Measurements from ENCODE around the gene DAPK2.

The DAPK2 gene

GRCh38 chr15:63986751-63987341, 59.4 kb downstream of the DAPK2 start:
- Histone ChIP-seq H3K9me3 (ENCODE audit: insufficient read depth, low read length) (no peaks in the 10 kb centered on the region), H3K4me2 (ENCODE audit: low read length) (peak overlapping the region; percentile 85), H2AFZ (ENCODE audit: low read depth, low read length) (no peak overlapping the region), H3K9ac (ENCODE audit: low read length) (peak overlapping the region; percentile 62), H3K4me1 (ENCODE audit: low read length) (peaks cover 85% of the 10 kb centered on the region), H3K36me3 (replicated peaks; ENCODE audit: low read depth, low read length) (no peaks in the 10 kb centered on the region), H3K79me2 (ENCODE audit: low read length) (no peaks in the 10 kb centered on the region), H3K27ac (ENCODE audit: low read length) (peak overlapping the region; percentile 97), H4K20me1 (ENCODE audit: insufficient read depth, low read length) (no peaks in the 10 kb centered on the region), H3K4me3 (ENCODE audit: low read length) (peak overlapping the region; percentile 54), H3K27me3 (ENCODE audit: low read depth, low read length) (no peaks in the 10 kb centered on the region)
- peak; percentile 44 for TF ChIP-seq CTCF (IDR thresholded peaks at IDR 0.05; ENCODE audit: low read depth, low read length)
- TF ChIP-seq EZH2phosphoT487 (IDR thresholded peaks at IDR 0.05; ENCODE audit: low read depth) = no peak

- Histone ChIP-seq H3K36me3 (replicated peaks; ENCODE audit: low read depth, low read length) (no peaks in the 10 kb centered on the region), H3K79me2 (ENCODE audit: low read length) (no peaks in the 10 kb centered on the region), H3K9ac (ENCODE audit: low read length) (peak overlapping the region; percentile 55), H3K4me1 (ENCODE audit: low read length) (peaks cover 82% of the 10 kb centered on the region), H3K4me3 (ENCODE audit: low read length) (peak overlapping the region; percentile 13; the same call in 1 of the 2 replicates), H2AFZ (ENCODE audit: low read depth, low read length) (no peak overlapping the region), H4K20me1 (ENCODE audit: insufficient read depth, low read length) (no peaks in the 10 kb centered on the region), H3K4me2 (ENCODE audit: low read length) (peak overlapping the region; percentile 85), H3K27ac (ENCODE audit: low read length) (peak overlapping the region; percentile 97), H3K9me3 (ENCODE audit: insufficient read depth, low read length) (no peaks in the 10 kb centered on the region), H3K27me3 (ENCODE audit: low read depth, low read length) (no peaks in the 10 kb centered on the region)
- TF ChIP-seq EZH2phosphoT487 (IDR thresholded peaks at IDR 0.05; ENCODE audit: low read depth) (no peak), CTCF (IDR thresholded peaks at IDR 0.05; ENCODE audit: low read depth, low read length) (no peak)
Measured at GRCh38 chr15:63986185-63986680, 60.1 kb downstream of the DAPK2 start.

GRCh38 chr15:63985221-63986184, 60.8 kb downstream of the DAPK2 start:
- no peak overlapping the region for H2AFZ ChIP-seq (ENCODE audit: low read depth, low read length)
- no peak for TF ChIP-seq CTCF (IDR thresholded peaks at IDR 0.05; ENCODE audit: low read depth, low read length)
- TF ChIP-seq EZH2phosphoT487 (IDR thresholded peaks at IDR 0.05; ENCODE audit: low read depth) = no peak
- no peaks in the 10 kb centered on the region for H3K36me3 ChIP-seq (replicated peaks; ENCODE audit: low read depth, low read length)
- H3K4me1 ChIP-seq (ENCODE audit: low read length) = peaks cover 74% of the 10 kb centered on the region
- peak overlapping the region; percentile 97 for H3K27ac ChIP-seq (ENCODE audit: low read length)
- no peaks in the 10 kb centered on the region for H3K9me3 ChIP-seq (ENCODE audit: insufficient read depth, low read length)
- peak overlapping the region; percentile 55; the same call in 1 of the 2 replicates for H3K9ac ChIP-seq (ENCODE audit: low read length)
- no peaks in the 10 kb centered on the region for H3K27me3 ChIP-seq (ENCODE audit: low read depth, low read length)
- H3K79me2 ChIP-seq (ENCODE audit: low read length) = no peaks in the 10 kb centered on the region
- H3K4me2 ChIP-seq (ENCODE audit: low read length) = peak overlapping the region; percentile 85
- no peak overlapping the region for H3K4me3 ChIP-seq (ENCODE audit: low read length)
- H4K20me1 ChIP-seq (ENCODE audit: insufficient read depth, low read length) = no peaks in the 10 kb centered on the region

- peaks cover 63% of the 10 kb centered on the region for H3K4me1 ChIP-seq (ENCODE audit: low read length)
- H4K20me1 ChIP-seq (ENCODE audit: insufficient read depth, low read length) = no peaks in the 10 kb centered on the region
- TF ChIP-seq EZH2phosphoT487 (IDR thresholded peaks at IDR 0.05; ENCODE audit: low read depth) (no peak), CTCF (IDR thresholded peaks at IDR 0.05; ENCODE audit: low read depth, low read length) (no peak)
- H3K79me2 ChIP-seq (ENCODE audit: low read length) = no peaks in the 10 kb centered on the region
- no peak overlapping the region for H3K4me3 ChIP-seq (ENCODE audit: low read length)
- no peaks in the 10 kb centered on the region for H3K36me3 ChIP-seq (replicated peaks; ENCODE audit: low read depth, low read length)
- H3K27ac ChIP-seq (ENCODE audit: low read length) = no peak overlapping the region
- no peak overlapping the region for H3K4me2 ChIP-seq (ENCODE audit: low read length)
- no peaks in the 10 kb centered on the region for H3K27me3 ChIP-seq (ENCODE audit: low read depth, low read length)
- H3K9ac ChIP-seq (ENCODE audit: low read length) = no peak overlapping the region
- no peaks in the 10 kb centered on the region for H3K9me3 ChIP-seq (ENCODE audit: insufficient read depth, low read length)
- H2AFZ ChIP-seq (ENCODE audit: low read depth, low read length) = no peak overlapping the region
Measured at GRCh38 chr15:63984331-63984730, 62.0 kb downstream of the DAPK2 start.

All from OCI-LY3 (cell line).